ENCODE results near the gene RAI1. TPM values are rescaled to one million over a fixed set of nuclear protein-coding genes. Genes with fewer than 3 reads are reported as not detected.

RAI1 gene
- total RNA-seq, 1 donor from 2014 or later: 38.1 TPM

- Histone ChIP-seq H3K27me3 (no peaks in the 10 kb centered on the region), H3K4me1 (peaks cover 6% of the 10 kb centered on the region), H3K4me3 (no peak overlapping the region), H3K36me3 (no peaks in the 10 kb centered on the region), H3K9me3 (no peaks in the 10 kb centered on the region), H3K27ac (no peak overlapping the region)
- ATAC-seq: no peak
- no peak for DNase-seq
- intact Hi-C loops (cut with DNase I): no loop called here
- no peak for TF ChIP-seq CTCF (IDR thresholded peaks at IDR 0.05)
Measured at GRCh38 chr17:17760350-17760749, 79.1 kb downstream of the RAI1 start.

GRCh38 chr17:17760872-17761550, 79.8 kb downstream of the RAI1 start:
- H3K27me3 ChIP-seq: no peaks in the 10 kb centered on the region
- H3K36me3 ChIP-seq: no peaks in the 10 kb centered on the region
- no peak for ATAC-seq
- H3K4me3 ChIP-seq: no peak overlapping the region
- no peak for DNase-seq
- no peaks in the 10 kb centered on the region for H3K9me3 ChIP-seq
- no peak for TF ChIP-seq CTCF (IDR thresholded peaks at IDR 0.05)
- H3K4me1 ChIP-seq: no peaks in the 10 kb centered on the region
- H3K27ac ChIP-seq: no peak overlapping the region
- intact Hi-C loops (cut with DNase I): no loop called here

GRCh38 chr17:17761894-17762743, 80.9 kb downstream of the RAI1 start:
- no peaks in the 10 kb centered on the region for H3K9me3 ChIP-seq
- intact Hi-C loops (cut with DNase I): no loop called here
- H3K4me1 ChIP-seq: no peaks in the 10 kb centered on the region
- no peak overlapping the region for H3K4me3 ChIP-seq
- H3K27me3 ChIP-seq: no peaks in the 10 kb centered on the region
- H3K27ac ChIP-seq: no peak overlapping the region
- H3K36me3 ChIP-seq: no peaks in the 10 kb centered on the region
- no peak for TF ChIP-seq CTCF (IDR thresholded peaks at IDR 0.05)
- no peak for DNase-seq
- ATAC-seq: no peak

GRCh38 chr17:17762744-17763105, 81.5 kb downstream of the RAI1 start:
- H3K36me3 ChIP-seq: no peaks in the 10 kb centered on the region
- ATAC-seq: no peak
- H3K4me1 ChIP-seq: no peaks in the 10 kb centered on the region
- no peak for DNase-seq
- no peak overlapping the region for H3K27ac ChIP-seq
- intact Hi-C loops (cut with DNase I): no loop called here
- no peaks in the 10 kb centered on the region for H3K9me3 ChIP-seq
- no peak overlapping the region for H3K4me3 ChIP-seq
- H3K27me3 ChIP-seq: no peaks in the 10 kb centered on the region
- no peak for TF ChIP-seq CTCF (IDR thresholded peaks at IDR 0.05)

- no peak overlapping the region for H3K27ac ChIP-seq
- no peak overlapping the region for H3K4me3 ChIP-seq
- no peaks in the 10 kb centered on the region for H3K27me3 ChIP-seq
- no peak for TF ChIP-seq CTCF (IDR thresholded peaks at IDR 0.05)
- intact Hi-C loops (cut with DNase I): no loop called here
- DNase-seq (no peak), ATAC-seq (no peak)
- H3K36me3 ChIP-seq: no peaks in the 10 kb centered on the region
- no peaks in the 10 kb centered on the region for H3K9me3 ChIP-seq
- H3K4me1 ChIP-seq: peaks cover 1% of the 10 kb centered on the region
Measured at GRCh38 chr17:17763136-17763535, 81.9 kb downstream of the RAI1 start.
